Pancreas (tissue), 10 donors: ENCODE data around the gene NOS3. TPM values are rescaled to one million over a fixed set of nuclear protein-coding genes. Genes with fewer than 3 reads are reported as not detected.

Source experiments
- ATAC-seq, 4 donors: fragments of 200-7000 bp; cut with Tn5 transposase; one replicate each; pipeline versions ENCODE4 v1.8.0 to v1.9.1; 2020; ENCODE audit warnings: mild to moderate bottlenecking in 4 of 4, moderate library complexity in 4 of 4
- DNase-seq, 6 donors: peaks; one replicate each; pipeline ENCODE4 v3.0.0-alpha.2; 2020
- FAIRE-seq: peaks from 2 replicates; lab custom pipeline; 2012; peaks lifted over from hg19 to GRCh38; lab: Jason Lieb, UNC
- H3K27ac ChIP-seq, 4 donors: fragments of 200-600 bp; sonication (generic); 1 replicate in 3 of 4; 2 replicates in 1 of 4; pipeline versions ENCODE4 v1.5.0 to v1.8.0; 2020
- H3K27me3 ChIP-seq, 4 donors: fragments of 200-600 bp; one replicate each; pipeline ENCODE4 v1.8.0; 2021
- H3K36me3 ChIP-seq, 3 donors: fragments of 200-600 bp; sonication (generic) in 1 of 3; one replicate each; pipeline versions ENCODE4 v1.5.0 to v1.8.0; 2020 to 2021
- H3K4me1 ChIP-seq, 3 donors: fragments of 200-600 bp; one replicate each; pipeline ENCODE4 v1.8.0; 2021
- H3K4me3 ChIP-seq, 4 donors: fragments of 200-600 bp; sonication (generic) in 2 of 4; one replicate each; pipeline versions ENCODE4 v1.5.0 to v1.8.0; 2020 to 2021
- H3K9me3 ChIP-seq, 4 donors: fragments of 200-600 bp; one replicate each; pipeline ENCODE4 v1.8.0; 2021
- CTCF ChIP-seq, 4 donors: fragments of 200-600 bp; sonication (generic) in 3 of 4; IDR thresholded peaks; one replicate each; pipeline versions ENCODE4 v1.5.0 to v1.8.0; 2021; ENCODE audit warnings: antibody characterized with exemption in 4 of 4
- WGBS, 2 donors: extraction: QIAGEN DNeasy Blood & Tissue Kit; methylation state at CpG; one replicate each; pipeline ENCODE4 v1.1.7; 2013; 5-methylcytosine and 5-hydroxymethylcytosine counted together
- intact Hi-C, 3 donors: fragments of 100-400 bp; cut with DNase I; formaldehyde crosslinking; loops; one replicate each; pipeline versions ENCODE4 v1.11.1 to v1.14.2; 2022
- polyA plus RNA-seq, 2 donors: library from polyadenylated mRNA; stranded (reverse); fragments of 200-250 nt; gene quantifications; one replicate each; pipeline ENCODE4 v1.2.3, GENCODE V29; 2013
- total RNA-seq, 6 donors: library from RNA; stranded (reverse); fragmentation: NEBNext Ultra II Directional in 4 of 6; extraction: Animal tissue kit (Norgen Biotek cat#: 25700) in 4 of 6; gene quantifications; one replicate each; pipeline versions ENCODE4 v1.2.1 to v1.2.4, GENCODE V29; 2021 to 2023
- donor health status: healthy with polysubstance abuse.
- donor health status: DM: no; HTN: no; CAD: no; lungs with moderate emphysema.
- donor health status: DM: no; HTN: no; CAD: no.
- donor health status: control.
- donor health status: control.
- donor health status: Bipolar disorder and iron deficiency.
- donor health status: DM: yes; HTN: yes; CAD: no.
- donor health status: DM: no; HTN: no; CAD: no.
- donor health status: DM: no; HTN: no; CAD: no.
- donor health status: DM: yes; HTN: yes; CAD: no.

Gene NOS3
- total and polyA plus RNA-seq, 8 donors, result 1.0 to 12.5 (median 3.5) TPM

GRCh38 chr7:150968734-150969372 lies 22.0 kb upstream of the NOS3 start:
- no peak for TF ChIP-seq CTCF (IDR thresholded peaks at IDR 0.05)
- no peaks in the 10 kb centered on the region for H3K27me3 ChIP-seq
- peak in 1 of 6 donors; percentile 39 for DNase-seq
- 60 to 62% methylated on average over 16 of the region's 16 CpGs for WGBS, 2 donors
- no peaks in the 10 kb centered on the region for H3K9me3 ChIP-seq
- no peak for ATAC-seq
- H3K36me3 ChIP-seq, result no peaks in the 10 kb centered on the region
- intact Hi-C loops, result no loop called here
- no peak overlapping the region for H3K27ac ChIP-seq
- no peak for FAIRE-seq
- no peaks in the 10 kb centered on the region for H3K4me1 ChIP-seq
- no peak overlapping the region for H3K4me3 ChIP-seq

- TF ChIP-seq CTCF (IDR thresholded peaks at IDR 0.05), result no peak
- DNase-seq (peak in 1 of 6 donors; percentile 27), ATAC-seq (peak in 1 of 4 donors; percentile 11), FAIRE-seq (no peak)
- 58 to 68% methylated on average over 7 of the region's 7 CpGs for WGBS, 2 donors
- no peaks in the 10 kb centered on the region for H3K36me3 ChIP-seq
- H3K27ac ChIP-seq, result no peak overlapping the region
- H3K9me3 ChIP-seq, result no peaks in the 10 kb centered on the region
- H3K4me1 ChIP-seq, result no peaks in the 10 kb centered on the region
- no peak overlapping the region for H3K4me3 ChIP-seq
- no peaks in the 10 kb centered on the region for H3K27me3 ChIP-seq
- intact Hi-C loops, result no loop called here
Measured at GRCh38 chr7:150969475-150969874, 21.3 kb upstream of the NOS3 start.

GRCh38 chr7:150970424-150970823 lies 20.4 kb upstream of the NOS3 start:
- FAIRE-seq, result no peak
- intact Hi-C loops, result no loop called here
- no peaks in the 10 kb centered on the region for H3K27me3 ChIP-seq
- H3K36me3 ChIP-seq, result no peaks in the 10 kb centered on the region
- H3K9me3 ChIP-seq, result no peaks in the 10 kb centered on the region
- H3K4me3 ChIP-seq, result no peak overlapping the region
- 69 to 73% methylated on average over 11 of the region's 11 CpGs for WGBS, 2 donors
- peak in 1 of 6 donors; percentile 28 for DNase-seq
- H3K4me1 ChIP-seq, result no peaks in the 10 kb centered on the region
- no peak overlapping the region for H3K27ac ChIP-seq
- no peak for ATAC-seq
- no peak for TF ChIP-seq CTCF (IDR thresholded peaks at IDR 0.05)

GRCh38 chr7:150971242-150972022 lies 19.4 kb upstream of the NOS3 start:
- 66 to 76% methylated on average over 16 of the region's 16 CpGs for WGBS, 2 donors
- no peak overlapping the region for H3K27ac ChIP-seq
- FAIRE-seq, result no peak
- no peaks in the 10 kb centered on the region for H3K9me3 ChIP-seq
- intact Hi-C loops, result no loop called here
- H3K4me3 ChIP-seq, result no peak overlapping the region
- ATAC-seq, result peak in 2 of 4 donors; percentile 13 to 32
- TF ChIP-seq CTCF (IDR thresholded peaks at IDR 0.05), result no peak
- no peaks in the 10 kb centered on the region for H3K27me3 ChIP-seq
- DNase-seq, result peak in 1 of 6 donors; percentile 56
- no peaks in the 10 kb centered on the region for H3K4me1 ChIP-seq
- no peaks in the 10 kb centered on the region for H3K36me3 ChIP-seq
